Fibroblast of villous mesenchyme (primary cell): ENCODE results near the gene TMEM108. TPM values are rescaled to one million over a fixed set of nuclear protein-coding genes. Genes with fewer than 3 reads are reported as not detected.
A peak's percentile ranks its signal among the peaks of the same experiment; 100 is the strongest.

ENCODE experiments used
- DNase-seq: peaks from one replicate; pipeline ENCODE4 v3.0.0-alpha.2; 2010; ENCODE audit warnings: low read depth
- H3K4me3 ChIP-seq: 2 replicates; pipeline ENCODE4 v1.5.1; 2011; ENCODE audit warnings: low read depth, mild to moderate bottlenecking, low read length
- total RNA-seq: library from RNA; depleted of rRNA; stranded (reverse); fragments of >200 nt; gene quantifications from 2 replicates; pipeline ENCODE4 v1.2.3, GENCODE V29; 2012
- TF ChIP-seq, protein P1 (sequence below): IDR thresholded peaks from 2 replicates; pipeline ENCODE4 v1.5.1; 2012; ENCODE audit warnings: low read depth, mild to moderate bottlenecking, low read length; ENCODE audit not compliant: insufficient read depth

TMEM108 gene
- total RNA-seq, 1 donor: under 0.01 TPM

DNA sequence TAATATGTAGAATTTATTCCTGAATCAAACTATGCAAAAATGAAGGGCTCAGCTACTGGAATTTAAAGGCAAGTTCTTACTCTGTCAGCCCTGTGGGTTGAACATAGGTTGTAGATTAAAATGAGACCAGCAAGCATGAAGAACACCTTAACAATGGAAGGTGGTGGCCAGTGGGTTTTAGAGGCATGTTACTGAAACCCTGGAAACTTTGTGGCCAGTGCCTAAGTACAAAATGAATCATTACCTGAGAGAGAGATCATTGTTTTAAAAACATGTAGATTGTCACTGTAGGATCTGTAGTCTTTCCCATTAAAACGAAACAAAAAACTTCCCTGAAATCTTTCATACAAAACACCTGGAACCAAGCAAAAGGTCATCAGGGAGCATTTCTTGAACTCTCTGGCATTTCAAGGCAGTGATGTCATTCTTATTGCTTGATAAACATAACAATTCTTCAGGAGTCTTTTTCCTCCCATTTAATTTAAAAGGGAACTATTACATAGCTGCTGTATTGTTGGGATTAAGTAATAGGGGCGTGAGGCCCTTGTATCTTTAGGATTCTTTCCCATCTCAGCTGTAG lies 51.8 kb downstream of the TMEM108 start:
- TF ChIP-seq, protein P1, sequence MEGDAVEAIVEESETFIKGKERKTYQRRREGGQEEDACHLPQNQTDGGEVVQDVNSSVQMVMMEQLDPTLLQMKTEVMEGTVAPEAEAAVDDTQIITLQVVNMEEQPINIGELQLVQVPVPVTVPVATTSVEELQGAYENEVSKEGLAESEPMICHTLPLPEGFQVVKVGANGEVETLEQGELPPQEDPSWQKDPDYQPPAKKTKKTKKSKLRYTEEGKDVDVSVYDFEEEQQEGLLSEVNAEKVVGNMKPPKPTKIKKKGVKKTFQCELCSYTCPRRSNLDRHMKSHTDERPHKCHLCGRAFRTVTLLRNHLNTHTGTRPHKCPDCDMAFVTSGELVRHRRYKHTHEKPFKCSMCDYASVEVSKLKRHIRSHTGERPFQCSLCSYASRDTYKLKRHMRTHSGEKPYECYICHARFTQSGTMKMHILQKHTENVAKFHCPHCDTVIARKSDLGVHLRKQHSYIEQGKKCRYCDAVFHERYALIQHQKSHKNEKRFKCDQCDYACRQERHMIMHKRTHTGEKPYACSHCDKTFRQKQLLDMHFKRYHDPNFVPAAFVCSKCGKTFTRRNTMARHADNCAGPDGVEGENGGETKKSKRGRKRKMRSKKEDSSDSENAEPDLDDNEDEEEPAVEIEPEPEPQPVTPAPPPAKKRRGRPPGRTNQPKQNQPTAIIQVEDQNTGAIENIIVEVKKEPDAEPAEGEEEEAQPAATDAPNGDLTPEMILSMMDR: no peak
- DNase-seq: no peak
- no peak overlapping the region for H3K4me3 ChIP-seq

DNA sequence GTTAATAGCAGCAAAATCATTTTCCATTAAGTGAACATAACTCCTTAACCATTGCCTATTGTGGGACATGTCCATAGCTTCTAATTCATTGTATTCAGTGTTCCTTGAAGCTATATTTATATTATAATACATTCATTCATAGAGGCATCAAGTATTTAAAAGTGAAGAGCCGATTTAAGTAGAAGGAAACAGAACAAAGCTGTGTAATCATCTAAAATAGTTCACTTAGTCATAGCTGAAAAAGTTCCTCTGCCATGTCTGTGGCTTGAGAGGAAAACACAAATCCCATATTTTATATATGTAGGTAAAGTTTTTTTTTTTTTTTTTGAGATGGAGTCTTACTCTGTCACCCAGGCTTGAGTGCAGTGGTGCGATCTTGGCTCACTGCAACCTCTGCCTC lies 54.5 kb downstream of the TMEM108 start:
- no peak for DNase-seq
- H3K4me3 ChIP-seq: no peak overlapping the region
- TF ChIP-seq, protein P1: no peak

DNA sequence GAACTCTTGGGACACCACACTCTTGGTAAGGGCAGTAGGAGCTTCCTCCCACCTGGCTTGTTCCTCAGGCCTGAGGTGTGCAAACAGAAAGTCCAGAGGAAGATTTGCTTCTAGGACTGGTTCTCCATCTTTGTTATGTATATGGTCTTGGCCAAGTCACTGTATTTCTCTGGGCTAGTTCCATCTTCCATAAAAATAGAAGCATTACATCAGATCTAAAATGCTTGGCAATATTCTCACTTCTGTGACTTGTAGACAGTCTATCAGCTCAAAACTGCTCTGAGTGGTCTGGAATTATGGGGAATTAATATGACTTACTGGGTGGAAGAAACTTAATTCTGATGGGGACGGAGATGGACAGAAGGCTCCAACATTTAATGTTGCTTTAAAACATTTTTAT lies 55.2 kb downstream of the TMEM108 start:
- TF ChIP-seq, protein P1: no peak
- no peak for DNase-seq

GRCh38 chr3:133096900-133097613 lies 58.9 kb downstream of the TMEM108 start:
- TF ChIP-seq, protein P1: no peak
- H3K4me3 ChIP-seq: no peak overlapping the region
- DNase-seq: no peak

More for the DNA sequence above, 55.2 kb downstream of the TMEM108 start:
- no peak overlapping the region for H3K4me3 ChIP-seq

- TF ChIP-seq, protein P1: no peak
- no peak overlapping the region for H3K4me3 ChIP-seq
- no peak for DNase-seq
These were observed 65.5 kb downstream of the TMEM108 start for GRCh38 chr3:133103706-133104105.

DNA sequence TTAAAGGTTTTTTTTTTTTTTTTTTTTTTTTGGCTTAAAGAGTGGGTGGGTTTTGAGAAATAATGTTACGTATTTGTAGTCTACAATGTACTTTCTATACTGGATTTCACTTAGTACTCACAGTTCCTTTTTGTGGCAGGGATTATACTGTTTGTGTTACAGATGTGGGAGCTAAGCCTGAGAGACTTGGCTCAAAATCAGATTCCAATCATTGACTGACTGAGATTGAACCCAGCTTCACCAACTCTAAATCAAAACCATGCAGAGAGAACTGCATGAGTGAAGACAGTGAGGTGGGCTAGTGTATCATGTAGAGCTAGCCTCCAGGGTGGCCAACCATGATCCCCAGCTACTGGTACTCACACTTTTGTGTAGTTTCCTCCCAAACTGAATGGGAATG lies 68.0 kb downstream of the TMEM108 start:
- TF ChIP-seq, protein P1: no peak
- DNase-seq: no peak
- no peak overlapping the region for H3K4me3 ChIP-seq

- TF ChIP-seq, protein P1: no peak
- no peak overlapping the region for H3K4me3 ChIP-seq
- DNase-seq: peak; percentile 21
These were observed 74.5 kb downstream of the TMEM108 start for GRCh38 chr3:133112666-133113065.
